Umbilical cord (tissue), 2 donors: ENCODE data around the gene RAP2B. TPM values are rescaled to one million over a fixed set of nuclear protein-coding genes. Genes with fewer than 3 reads are reported as not detected.
"Not testable (repeated sequence)": the region's sequence is repeated elsewhere in the genome, so short reads cannot be mapped to it uniquely, and the experiment has no call there.

Source experiments
- DNase-seq: peaks from one replicate; pipeline ENCODE4 v3.0.0-alpha.2; 2015; ENCODE audit warnings: low spot score
- total RNA-seq: library from RNA; depleted of rRNA; stranded (reverse); fragments of >200 nt; gene quantifications from one replicate; pipeline ENCODE4 v1.2.3, GENCODE V29; 2014; ENCODE audit warnings: low replicate concordance; ENCODE audit not compliant: insufficient read depth

RAP2B gene
- 19.3 TPM for total RNA-seq

DNA sequence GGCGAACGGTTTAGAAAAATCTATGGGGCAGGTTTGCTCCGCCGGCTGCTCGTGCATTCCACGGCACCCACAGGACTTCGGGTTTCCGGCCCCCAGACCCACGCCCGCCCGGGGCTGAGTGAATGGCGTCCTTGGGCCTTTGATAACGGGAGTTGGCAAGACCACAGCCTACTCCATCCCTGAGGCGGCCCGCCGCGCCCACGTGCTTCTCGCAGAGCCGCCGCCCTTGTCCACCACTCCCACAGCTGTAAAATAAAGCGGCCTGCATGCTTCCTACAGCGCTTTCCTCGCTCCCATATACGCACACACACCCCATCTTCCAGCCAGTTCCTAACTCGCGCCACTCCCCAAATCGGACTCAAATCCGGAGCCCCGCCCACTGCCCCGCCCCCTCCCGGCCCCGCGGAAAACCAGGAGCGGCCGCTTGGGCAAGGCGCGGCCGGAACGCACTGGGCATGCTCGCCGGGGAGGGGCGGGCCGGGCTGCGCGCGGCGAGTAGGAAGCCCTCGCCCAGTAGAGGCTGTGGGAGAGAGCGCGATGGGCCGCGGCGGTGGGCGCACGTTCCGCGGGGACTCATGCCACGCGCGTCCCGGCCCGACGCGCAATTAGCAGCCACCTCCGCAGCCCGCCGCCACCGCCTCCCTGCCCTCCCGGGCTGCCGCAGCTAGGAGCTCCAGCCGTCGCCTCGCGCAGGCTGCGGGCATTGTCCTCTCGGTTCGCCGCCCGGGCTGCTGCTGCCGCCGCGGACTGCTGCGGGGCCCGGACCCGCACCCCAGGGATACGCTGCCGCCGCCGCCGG lies at the start of gene RAP2B:
Gene RAP2B, plus strand, starts transcription at position 513 of the 799 bp plus-strand sequence. CDS start 468 bp downstream, outside the sequence.
- peak; percentile 98 for DNase-seq

DNA sequence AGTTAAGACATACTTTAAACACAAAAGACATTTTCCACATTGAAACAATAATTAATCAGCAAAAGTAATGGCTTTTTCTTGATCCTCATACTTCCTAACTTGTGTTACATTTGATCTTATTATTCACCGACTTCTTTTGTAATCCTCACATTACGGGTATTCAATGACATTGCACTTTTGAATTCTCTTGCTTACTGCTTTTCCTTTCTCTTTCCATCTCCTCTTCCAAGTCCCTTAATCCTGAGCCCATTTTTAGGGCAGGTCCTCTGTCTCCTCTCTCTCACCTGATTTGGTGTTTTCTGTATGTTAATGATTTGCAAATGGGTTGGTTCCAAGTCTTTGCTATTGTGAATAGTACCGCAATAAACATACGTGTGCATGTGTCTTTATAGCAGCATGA lies 48.5 kb upstream of the RAP2B start:
- DNase-seq, result no peak

DNA sequence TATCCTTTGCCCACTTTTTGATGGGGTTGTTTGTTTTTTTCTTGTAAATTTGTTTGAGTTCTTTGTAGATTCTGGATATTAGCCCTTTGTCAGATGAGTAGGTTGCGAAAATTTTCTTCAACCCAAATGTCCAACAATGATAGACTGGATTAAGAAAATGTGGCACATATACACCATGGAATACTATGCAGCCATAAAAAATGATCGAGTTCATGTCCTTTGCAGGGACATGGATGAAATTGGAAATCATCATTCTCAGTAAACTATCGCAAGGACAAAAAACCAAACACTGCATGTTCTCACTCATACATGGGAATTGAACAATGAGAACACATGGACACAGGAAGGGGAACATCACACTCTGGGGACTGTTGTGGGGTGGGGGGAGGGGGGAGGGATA lies 47.8 kb upstream of the RAP2B start:
- not testable (repeated sequence) for DNase-seq

DNA sequence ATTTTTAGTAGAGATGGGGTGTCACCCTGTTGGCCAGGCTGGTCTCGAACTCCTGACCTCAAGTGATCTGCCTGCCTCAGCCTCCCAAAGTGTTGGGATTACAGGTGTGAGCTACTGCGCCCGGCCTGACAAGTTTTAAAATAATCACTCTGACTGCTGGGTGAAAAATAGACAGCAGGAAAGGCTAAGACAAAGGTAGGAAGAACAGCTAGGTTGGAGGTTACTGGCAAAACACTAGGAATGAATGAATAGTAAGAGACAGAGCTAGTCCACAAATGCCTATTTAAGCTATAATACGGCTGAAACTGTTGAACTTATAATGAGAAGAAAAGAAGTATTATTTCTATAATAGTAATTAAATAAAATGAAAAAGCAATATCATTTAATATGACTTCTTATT lies 46.7 kb upstream of the RAP2B start:
- no peak for DNase-seq

DNA sequence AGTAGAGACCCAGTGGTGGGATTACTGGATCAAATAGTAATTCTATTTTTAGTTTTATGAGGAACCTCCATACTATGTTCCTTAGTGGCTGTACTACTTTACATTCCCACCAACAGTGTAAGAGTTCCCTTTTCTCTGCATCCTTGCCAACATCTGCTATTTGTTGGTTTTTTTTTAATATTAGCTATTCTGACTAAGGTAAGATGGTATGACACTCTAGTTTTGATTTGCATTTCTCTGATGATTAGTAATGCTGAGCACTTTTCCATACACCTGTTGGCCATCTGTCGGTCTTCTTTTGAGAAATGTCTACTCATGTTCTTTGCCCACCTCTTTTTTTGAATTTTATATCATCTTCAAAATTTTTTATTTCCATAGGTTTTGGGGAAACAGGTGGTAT lies 34.2 kb upstream of the RAP2B start:
- no peak for DNase-seq

DNA sequence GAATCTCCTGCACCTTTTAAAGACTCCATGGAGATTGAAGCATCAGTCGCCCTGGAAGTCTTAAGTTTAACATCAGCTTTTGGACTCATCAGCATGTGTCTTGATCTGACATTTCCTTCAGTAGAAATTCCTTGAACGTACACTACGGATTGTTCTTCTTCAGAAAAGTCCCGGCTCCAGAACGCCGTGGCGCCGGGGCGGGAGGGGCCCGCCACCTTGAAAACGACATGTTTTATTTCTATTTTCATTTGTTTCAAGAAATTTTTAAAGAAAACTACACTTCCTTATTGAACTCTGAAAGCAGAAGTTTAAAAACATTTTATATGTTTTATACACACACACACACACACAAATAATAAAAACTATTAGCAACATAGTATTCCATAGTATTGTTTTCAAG lies 32.6 kb upstream of the RAP2B start:
- no peak for DNase-seq

DNA sequence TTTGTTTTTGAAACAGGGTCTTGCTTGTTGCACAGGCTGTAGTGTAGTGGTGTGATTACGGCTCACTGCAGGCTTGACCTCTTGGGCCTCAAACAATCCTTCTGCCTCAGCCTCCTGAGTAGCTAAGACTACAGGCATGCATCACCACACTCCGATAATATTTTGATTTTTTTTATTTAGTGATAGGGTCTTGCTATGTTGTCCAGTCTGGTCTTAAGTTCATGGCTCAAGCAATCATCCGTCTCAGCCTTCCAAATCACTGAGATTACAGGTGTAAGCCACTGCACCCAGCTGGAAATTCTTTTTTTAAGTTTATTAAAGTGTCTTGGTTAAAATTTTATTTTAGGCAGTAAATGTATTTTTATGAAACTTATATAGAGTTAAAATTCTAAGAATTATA lies 32.2 kb upstream of the RAP2B start:
- no peak for DNase-seq

DNA sequence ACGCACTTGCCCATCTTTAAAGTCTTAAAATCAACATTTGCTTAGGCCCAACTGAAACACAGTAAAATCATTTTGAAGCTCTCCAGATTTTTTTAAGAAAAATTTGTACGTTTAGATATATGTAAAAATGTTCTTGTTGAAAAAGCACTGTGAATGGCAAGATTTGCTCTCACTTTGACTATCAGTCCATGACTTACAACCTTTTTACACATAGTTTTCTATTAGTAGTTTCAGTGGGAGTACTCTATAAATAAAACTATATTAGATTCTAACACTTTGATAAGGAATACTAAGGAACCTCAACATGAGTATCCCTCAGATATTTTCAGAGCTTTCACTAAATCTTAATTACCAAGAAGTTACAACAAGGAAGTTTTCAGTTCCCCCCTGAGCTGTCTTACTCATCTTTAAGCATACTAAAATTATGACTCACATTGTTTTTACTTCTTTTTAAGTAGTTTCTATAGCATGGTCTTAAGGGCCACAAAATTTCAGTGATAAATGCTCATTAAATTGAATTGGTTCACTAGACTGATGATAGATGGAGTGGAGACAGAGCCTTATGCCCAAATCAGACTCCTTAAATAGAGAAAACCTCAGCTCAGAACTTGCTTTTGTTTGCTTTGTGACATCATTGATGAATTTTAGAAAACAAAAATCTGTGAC lies 31.6 kb upstream of the RAP2B start:
- DNase-seq, result peak; percentile 45

DNA sequence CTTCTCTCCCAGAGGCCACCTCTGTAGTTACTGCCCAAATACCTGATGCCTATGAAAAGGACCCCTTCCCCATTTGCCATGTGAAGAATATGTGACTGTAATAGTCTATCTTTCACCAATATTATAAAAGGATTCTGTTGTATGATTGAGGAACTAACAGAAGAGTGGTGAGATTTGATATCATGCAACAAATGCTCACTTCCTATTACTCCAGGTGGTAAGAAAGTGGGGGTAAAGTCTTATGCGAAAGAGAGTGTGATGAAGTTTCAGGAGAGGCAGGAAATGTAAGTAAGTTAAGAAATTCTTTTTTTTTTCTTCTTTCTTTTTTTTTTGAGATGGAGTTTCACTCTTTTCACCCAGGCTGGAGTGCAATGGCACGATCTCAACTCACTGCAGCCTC lies 24.4 kb upstream of the RAP2B start:
- DNase-seq, result no peak

DNA sequence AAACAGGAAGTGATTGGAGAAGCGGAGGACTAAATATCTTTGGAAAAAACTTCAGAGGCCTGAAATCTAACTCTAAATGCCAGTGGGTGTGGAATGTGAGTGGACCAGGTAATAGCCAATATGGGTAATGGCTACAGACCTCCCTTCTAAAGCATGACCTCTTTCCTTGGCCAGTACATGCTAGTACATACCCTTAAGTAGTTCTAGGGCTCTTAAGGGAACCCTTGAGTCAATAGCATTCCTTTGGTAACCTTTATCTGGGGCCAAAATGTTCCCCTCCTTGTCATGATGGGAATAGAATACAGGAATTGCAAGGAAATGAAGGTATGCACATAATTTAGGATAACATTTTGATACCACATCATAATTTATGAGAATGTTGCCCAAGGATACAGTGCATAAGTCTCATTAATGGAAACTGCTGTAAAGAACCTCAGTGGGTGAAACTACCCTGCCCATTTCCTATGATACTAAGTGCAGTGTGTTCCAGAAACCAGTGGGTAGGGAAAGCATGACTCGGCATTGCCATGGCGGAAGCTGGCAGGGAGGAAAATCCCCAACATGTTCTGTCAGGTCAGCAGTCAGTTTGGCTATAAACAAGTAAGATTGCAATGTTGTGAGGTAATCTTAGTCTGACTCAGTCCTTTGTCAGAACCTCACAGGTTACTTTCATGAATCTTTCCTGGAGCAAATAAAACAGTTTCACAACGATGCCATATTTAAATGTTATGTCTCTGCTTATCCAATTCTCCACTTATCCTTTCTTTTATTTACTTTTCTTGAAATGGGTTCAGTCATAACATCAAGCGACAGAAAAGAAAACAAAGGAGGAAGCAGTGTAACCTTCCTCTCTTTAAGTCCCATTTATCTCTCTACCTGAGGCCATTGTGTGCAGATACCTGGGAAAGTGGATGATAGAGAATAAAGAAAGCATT lies 23.5 kb upstream of the RAP2B start:
- peak; percentile 79 for DNase-seq

DNA sequence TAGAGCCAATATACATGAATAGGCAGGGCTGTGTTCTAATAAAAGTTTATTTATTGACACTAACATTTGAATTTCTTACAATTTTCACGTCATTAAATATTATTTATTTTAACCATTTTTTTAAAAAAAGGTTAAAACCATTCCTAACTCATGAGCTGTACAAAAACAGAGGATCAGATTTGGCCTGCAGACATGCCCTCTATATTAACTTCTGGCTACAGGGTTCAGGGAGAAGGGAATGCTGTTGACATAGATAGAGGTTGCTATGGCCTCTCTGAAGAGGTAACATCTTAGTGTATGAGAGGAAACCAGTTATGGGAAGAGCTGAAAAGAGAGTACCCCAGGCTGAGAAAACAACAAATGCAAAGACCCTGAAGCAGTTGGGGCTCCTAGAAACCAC lies 19.1 kb upstream of the RAP2B start:
- DNase-seq, result no peak

DNA sequence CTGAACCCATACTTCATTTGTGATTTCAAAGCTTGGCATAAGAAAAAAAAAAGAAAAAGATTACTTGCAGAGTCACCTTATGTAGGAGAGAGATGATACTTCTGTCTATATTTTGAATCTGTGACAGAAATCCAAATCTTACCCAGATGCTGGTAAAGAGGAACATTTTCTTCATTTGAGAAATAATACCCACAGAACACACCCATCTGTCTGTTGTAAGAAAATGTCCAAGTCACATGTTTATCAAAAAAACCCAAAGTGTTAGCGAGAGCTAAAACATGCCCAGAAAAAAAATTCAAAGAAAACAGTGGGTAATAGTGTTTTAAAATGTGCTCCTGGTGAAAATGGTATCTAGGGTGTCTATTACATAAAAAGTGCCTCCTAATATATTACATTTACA lies 18.0 kb upstream of the RAP2B start:
- DNase-seq, result peak; percentile 48

DNA sequence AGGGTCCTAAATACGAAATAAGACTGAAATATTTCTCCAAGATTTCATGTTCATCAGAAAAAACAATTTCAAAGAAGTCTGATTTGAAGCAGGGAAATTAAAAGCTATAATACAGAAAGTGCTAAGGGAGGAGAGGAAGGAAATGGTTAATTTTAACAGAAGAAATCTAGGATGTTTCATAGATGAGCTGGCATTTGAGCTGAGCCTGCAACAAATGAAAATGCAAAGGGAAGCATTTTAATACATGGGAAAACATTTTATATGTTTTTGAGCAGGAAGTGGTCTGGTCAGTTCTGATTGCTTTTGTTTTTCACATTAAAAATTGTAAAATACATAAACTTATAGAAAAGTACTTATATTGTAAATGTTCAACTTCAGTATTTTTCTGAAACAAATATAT lies 17.2 kb upstream of the RAP2B start:
- peak; percentile 79 for DNase-seq

DNA sequence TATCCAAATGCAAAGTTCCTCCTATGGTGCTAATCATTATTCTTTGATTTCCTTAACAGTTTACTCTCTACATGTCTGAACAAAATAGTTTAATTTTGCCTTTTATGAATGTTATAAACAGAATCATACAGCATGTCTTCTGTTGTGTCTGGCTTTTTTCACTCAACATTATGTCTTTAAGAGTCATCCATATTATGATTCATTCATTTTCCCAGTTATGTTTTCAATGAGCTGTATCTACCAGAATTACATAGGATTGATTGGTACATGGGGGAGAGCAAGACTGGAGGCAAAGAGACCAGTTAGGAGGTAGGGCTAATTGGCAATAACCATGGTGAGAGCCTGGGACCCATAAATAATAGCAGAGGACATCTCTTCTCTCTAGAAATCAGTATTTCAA lies 16.6 kb upstream of the RAP2B start:
- peak; percentile 59 for DNase-seq

DNA sequence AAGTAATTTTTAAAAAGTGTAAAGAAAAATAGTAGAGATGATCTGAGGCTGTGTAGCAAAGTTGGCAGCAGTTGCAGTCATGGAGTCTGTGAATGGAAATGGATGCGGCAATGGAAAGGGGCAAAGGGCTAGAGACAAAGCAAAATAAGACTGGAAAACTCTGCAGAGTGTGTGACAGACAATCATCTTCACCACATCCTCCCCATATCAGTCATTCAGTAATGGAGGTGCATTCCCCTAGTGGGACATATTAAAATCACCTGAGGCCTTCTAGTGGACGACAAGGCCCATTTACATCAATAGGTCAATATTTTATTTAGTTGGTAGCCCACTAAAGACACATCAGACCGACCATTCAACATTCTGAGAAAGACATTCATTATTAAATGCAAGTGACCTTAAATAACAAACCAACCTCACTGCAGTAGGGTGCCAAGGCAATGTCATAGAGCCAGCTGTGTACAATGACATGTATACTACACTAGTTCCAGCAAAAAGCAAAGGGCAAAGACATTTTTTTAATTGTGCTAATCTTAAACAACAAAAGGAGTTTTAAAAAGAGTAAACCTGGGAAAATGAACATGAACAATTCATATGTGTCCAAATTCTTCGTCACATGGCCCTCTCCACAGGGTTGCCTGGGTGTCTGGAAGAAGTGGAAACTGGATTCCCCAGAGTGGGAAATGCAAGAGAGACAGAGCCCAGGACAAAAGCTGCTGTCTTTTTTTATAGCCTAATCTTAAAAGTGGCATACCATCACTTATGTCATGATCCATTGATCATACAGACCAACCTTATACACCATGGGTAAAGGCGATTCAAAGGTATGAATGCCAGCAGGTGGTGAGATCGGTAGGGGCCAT lies 15.6 kb upstream of the RAP2B start:
- DNase-seq, result no peak

DNA sequence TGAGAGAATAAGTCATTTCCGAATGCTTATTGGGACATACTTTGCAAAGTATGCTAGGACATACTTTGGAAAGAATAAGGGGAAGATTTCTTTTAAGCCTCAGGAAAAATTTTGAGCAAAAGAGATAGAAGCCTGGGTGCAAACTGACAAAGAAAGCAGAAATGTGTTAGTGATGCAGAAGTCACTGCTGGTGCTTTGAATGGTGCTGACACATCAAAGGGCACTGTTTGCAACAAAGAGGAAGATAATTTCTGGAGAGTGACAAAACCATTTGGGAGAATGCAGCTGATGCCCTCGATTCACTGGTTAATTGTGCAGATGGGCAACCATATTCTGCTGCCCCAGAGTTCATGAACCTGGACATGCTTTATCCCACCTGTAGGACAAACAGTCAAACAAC lies 11.0 kb upstream of the RAP2B start:
- DNase-seq, result no peak

DNA sequence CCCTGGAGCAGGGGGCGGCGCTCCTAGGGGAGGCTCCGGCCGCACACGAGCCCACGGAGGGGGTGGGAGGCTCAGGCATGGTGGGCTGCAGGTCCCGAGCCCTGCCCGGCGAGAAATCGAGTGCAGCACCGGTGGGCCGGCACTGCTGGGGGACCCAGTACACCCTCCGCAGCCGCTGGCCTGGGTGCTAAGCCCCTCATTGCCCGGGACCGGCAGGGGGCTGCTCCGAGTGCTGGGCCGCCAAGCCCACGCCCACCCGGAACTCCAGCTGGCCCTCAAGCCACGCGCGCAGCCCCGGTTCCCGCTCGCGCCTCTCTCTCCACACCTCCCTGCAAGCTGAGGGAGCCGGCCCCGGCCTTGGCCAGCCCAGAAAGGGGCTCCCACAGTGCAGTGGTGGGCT lies 6.2 kb upstream of the RAP2B start:
- DNase-seq, result not testable (repeated sequence)

DNA sequence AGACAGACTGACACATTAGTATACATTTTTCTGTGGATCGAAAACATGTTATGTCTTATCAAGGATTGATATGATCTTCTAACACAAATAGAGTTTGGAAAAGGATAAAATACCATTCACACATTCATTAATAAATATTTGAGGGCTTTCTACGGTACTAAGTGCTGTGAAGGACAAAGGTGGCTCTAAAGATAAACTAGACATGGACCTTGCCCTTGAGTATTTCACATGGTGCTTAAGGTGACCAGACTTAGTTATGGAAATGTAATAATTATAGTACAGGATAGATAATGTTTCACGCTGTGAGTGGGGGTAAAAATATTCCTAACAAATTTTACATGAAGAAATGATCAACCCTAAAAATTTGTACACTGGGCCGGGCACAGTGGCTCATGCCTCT lies 3.8 kb upstream of the RAP2B start:
- DNase-seq, result no peak

DNA sequence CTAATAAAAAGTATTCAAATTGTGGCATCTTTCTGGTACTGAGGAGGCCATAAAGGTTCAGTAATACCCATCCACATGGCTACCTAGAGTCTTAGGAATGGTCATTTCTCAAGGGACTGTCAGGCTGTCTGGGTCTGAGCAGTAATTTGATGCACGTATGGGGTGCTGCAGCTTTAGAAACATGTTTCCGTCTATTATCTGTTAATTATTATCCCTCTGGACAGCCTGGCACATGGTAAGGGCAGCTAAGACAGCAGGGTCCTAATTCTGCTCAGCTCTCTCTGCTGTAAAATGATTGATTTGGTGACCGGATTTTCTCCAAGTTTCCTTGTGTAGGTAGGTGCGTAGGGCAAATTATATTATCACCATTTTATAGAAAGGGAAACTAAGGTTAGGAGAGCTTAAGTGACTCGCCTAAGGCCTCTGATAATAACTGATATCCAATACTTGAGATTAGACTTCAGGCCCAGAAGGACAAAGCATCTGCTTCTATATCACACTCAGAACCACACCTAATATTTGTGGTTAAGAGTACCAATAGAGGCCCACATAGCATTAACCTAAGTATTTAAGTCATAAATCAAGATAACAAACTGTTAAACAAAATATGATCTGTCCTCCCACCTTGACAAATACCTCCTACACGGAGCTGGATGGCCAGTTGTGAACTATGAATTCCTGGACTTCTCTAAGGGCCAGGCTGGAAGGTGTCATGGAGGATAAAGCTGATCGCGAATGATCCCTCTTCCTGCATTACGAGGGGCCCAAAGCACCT lies 2.9 kb upstream of the RAP2B start:
- DNase-seq, result no peak

DNA sequence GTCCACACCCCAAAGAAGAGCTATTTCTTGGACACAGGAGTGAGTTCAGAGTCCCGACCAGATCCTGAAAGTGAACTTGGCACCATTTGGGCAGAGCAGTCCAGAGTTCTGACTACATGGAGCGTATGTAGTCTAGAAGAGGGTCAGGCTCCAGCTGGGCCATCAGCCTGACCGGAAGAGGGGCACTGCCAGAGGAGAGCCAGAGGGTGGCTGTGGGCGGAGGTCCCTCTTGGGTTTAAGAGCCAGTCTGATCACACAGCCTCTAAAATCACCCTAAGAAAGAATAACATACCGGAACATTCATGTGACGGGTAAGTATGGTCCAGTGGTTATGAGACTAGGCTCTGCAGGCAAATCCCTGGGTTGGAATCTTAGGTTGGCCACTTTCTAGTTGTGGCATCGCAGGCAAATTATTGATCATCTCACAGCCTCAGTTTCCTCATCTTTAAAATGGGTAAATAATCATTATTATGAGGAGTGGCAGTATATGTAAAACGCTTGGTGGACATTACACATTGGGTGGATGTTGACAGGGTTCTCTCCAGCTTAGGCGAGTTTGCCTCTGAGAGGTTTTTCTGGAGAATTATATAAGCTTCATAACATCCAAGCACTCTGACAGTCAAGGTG lies 2.1 kb upstream of the RAP2B start:
- DNase-seq, result no peak
